ENCODE measurements around the gene IL12A. TPM values are rescaled to one million over a fixed set of nuclear protein-coding genes. Genes with fewer than 3 reads are reported as not detected.

The IL12A gene
- total RNA-seq, 1 experiment from 2014 or later, result 1.0 TPM

GRCh38 chr3:160008961-160009360 lies 20.3 kb downstream of the IL12A start:
- Mint-ChIP-seq H3K9me3 (no peaks in the 10 kb centered on the region), H3K27me3 (ENCODE audit: low read depth) (no peaks in the 10 kb centered on the region), H3K4me1 (no peaks in the 10 kb centered on the region), H3K36me3 (no peaks in the 10 kb centered on the region), H3K27ac (no peak overlapping the region), H3K4me3 (no peak overlapping the region)
- ATAC-seq (no peak), DNase-seq (ENCODE audit: low spot score) (no peak)
- TF ChIP-seq NFE2L1 (CRISPR knock-in tag; IDR thresholded peaks at IDR 0.05) (no peak), ARID4B (CRISPR knock-in tag; IDR thresholded peaks at IDR 0.05; ENCODE audit: borderline replicate concordance) (no peak), USF1 (CRISPR knock-in tag; IDR thresholded peaks at IDR 0.05) (no peak), TEAD4 (CRISPR knock-in tag; IDR thresholded peaks at IDR 0.05) (no peak), PRDM15 (CRISPR knock-in tag; IDR thresholded peaks at IDR 0.05) (no peak), FOXJ3 (CRISPR knock-in tag; IDR thresholded peaks at IDR 0.05; ENCODE audit: borderline replicate concordance) (no peak), ZNF232 (CRISPR knock-in tag; IDR thresholded peaks at IDR 0.05) (no peak), E2F4 (CRISPR knock-in tag; IDR thresholded peaks at IDR 0.05; ENCODE audit: borderline replicate concordance, low read depth) (no peak), ZNF425 (CRISPR knock-in tag; conservative IDR thresholded peaks at IDR 0.05) (no peak), ETV6 (CRISPR knock-in tag; IDR thresholded peaks at IDR 0.05) (no peak), HMGA2 (CRISPR knock-in tag; IDR thresholded peaks at IDR 0.05) (no peak), ESRRA (CRISPR knock-in tag; IDR thresholded peaks at IDR 0.05; ENCODE audit: borderline replicate concordance) (no peak), NR3C1 (CRISPR knock-in tag; conservative IDR thresholded peaks at IDR 0.05; ENCODE audit: low read depth) (no peak), SMAD3 (CRISPR knock-in tag; IDR thresholded peaks at IDR 0.05; ENCODE audit: borderline replicate concordance) (no peak), SOX15 (CRISPR knock-in tag; IDR thresholded peaks at IDR 0.05) (no peak), ZNF416 (CRISPR knock-in tag; IDR thresholded peaks at IDR 0.05) (no peak), ZBTB43 (CRISPR knock-in tag; IDR thresholded peaks at IDR 0.05) (no peak), ATF2 (CRISPR knock-in tag; IDR thresholded peaks at IDR 0.05; ENCODE audit: borderline replicate concordance, low read depth) (no peak), KAT7 (CRISPR knock-in tag; IDR thresholded peaks at IDR 0.05; ENCODE audit: borderline replicate concordance) (no peak)
- POLR2A ChIA-PET, result no interaction called here
- CTCF ChIA-PET, result no interaction called here

All from WTC11 (cell line).